Medulla oblongata (tissue), 1 donor: ENCODE results near the gene ACBD4.

Experiments
- DNase-seq: peaks from one replicate; pipeline ENCODE4 v3.0.0-alpha.2; 2015; ENCODE audit errors: extremely low spot score

ACBD4 gene, protein sequence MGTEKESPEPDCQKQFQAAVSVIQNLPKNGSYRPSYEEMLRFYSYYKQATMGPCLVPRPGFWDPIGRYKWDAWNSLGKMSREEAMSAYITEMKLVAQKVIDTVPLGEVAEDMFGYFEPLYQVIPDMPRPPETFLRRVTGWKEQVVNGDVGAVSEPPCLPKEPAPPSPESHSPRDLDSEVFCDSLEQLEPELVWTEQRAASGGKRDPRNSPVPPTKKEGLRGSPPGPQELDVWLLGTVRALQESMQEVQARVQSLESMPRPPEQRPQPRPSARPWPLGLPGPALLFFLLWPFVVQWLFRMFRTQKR

GRCh38 chr17:45135192-45135977, at the start of gene ACBD4:
Gene ACBD4, plus strand, starts transcription at chr17:45135687. Its CDS starts 458 bp downstream, at chr17:45136145.
- DNase-seq = peak; percentile 98

- peak; percentile 77 for DNase-seq
Measured at GRCh38 chr17:45086391-45086790, 49.1 kb upstream of the ACBD4 start.

DNA sequence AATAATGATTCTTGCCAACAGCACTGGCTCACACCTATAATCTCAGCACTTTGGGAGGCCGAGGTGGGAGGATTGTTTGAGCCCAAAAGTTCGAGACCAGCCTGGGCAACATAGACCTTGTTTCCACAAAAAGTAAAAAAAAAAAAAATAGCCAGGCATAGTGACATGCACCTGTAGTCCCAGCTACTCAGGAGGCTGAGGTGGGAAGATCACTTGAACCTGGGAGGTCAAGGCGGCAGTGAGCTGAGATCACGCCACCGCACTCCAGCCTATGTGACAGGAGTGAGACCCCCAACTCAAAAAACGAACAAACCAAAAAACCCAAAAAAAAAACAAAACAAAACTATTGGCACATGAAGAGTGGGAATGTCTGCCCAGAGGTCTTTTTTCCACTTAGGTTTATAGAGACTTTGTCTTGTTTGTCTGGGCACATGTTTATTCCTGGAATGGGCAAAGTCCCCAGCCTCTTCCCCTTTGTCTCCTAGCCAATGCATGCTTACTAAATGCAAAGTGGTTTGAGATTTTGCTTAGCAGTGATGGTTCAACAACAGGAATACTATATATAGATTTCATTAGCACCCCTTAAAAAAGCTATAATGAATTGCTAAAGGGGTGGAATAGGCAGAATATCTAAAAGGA, 48.5 kb upstream of the ACBD4 start:
- peak; percentile 74 for DNase-seq

DNA sequence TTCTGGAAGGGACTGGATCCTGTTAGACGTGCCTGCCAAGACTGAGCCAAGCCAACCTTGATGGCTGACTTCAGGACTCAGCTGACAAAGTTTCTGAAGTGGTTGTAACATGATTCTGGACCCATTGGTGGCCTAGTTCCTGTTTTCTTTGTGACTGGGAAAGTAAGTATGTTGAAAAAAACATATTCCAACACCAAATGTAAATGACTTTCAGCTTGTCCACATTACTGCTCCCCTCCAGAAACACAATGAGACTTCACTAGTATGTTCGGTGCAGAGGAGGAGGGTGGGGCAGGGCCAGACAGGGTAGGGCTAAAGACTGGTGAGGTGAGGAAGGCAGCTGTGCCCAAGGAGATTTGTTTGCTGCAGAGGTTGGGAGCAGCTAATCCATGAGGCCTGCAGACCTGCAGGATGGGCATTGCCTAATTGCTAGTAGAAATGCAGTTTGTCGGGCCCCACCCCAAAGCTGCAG, 47.9 kb upstream of the ACBD4 start:
- peak; percentile 64 for DNase-seq

- DNase-seq = no peak
Measured at GRCh38 chr17:45087978-45088377, 47.5 kb upstream of the ACBD4 start.

- DNase-seq = no peak
Measured at GRCh38 chr17:45088741-45089140, 46.7 kb upstream of the ACBD4 start.

DNA sequence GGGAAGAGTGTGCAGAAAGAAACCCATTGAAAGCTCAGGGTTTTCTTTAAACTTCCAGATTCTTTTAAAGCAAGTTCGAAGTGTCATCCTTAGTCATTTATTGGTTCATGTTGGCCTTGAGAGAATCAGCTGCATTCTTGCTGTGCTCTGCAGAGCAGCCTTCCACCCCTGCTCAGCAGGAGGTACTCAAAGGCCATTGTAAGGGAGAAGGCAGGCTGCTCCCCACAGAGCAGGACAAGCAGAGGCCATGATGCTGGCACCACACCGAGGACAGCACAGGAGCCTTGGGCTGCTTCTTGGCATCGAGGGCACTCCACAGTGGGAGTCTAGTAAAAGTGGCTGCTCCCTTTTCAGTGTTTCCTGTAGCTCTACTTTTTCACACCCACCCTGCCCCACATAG, 44.8 kb upstream of the ACBD4 start:
- no peak for DNase-seq

DNA sequence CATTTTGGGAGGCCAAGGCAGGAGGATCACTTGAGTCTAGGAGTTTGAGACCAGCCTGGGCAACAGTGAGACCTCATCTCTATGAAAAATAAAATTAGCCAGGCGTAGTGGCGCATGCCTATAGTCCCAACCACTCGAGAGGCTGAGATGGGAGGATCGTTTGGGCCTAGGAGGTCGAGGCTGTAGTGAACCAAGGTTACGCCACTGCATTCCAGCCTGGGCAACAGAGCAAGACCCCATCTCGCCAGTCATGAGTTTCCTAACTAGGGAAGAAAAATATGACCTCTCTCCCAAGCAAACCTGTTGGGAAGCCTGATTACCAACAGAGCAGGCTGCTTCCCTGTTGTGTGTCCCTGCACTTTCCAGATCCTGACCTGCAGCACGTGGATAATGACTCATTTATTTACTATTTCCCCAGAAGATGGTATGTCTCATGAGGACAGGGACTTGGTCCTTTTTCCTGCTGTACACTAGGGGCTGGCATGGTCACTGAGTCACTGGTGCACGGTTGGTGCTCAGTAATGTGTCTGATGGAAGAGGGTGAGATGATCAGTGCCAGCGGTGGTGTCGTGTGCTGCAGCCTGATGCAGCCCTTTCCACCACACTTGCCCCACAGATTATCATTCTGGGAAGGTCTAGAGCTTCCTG, 43.6 kb upstream of the ACBD4 start:
- DNase-seq = no peak

- peak; percentile 98 for DNase-seq
Measured at GRCh38 chr17:45092911-45093430, 42.5 kb upstream of the ACBD4 start.

- DNase-seq = no peak
Measured at GRCh38 chr17:45093444-45094110, 41.9 kb upstream of the ACBD4 start.

- DNase-seq = peak; percentile 56
Measured at GRCh38 chr17:45096141-45096540, 39.3 kb upstream of the ACBD4 start.

GRCh38 chr17:45096926-45097325, 38.6 kb upstream of the ACBD4 start:
- DNase-seq = no peak

DNA sequence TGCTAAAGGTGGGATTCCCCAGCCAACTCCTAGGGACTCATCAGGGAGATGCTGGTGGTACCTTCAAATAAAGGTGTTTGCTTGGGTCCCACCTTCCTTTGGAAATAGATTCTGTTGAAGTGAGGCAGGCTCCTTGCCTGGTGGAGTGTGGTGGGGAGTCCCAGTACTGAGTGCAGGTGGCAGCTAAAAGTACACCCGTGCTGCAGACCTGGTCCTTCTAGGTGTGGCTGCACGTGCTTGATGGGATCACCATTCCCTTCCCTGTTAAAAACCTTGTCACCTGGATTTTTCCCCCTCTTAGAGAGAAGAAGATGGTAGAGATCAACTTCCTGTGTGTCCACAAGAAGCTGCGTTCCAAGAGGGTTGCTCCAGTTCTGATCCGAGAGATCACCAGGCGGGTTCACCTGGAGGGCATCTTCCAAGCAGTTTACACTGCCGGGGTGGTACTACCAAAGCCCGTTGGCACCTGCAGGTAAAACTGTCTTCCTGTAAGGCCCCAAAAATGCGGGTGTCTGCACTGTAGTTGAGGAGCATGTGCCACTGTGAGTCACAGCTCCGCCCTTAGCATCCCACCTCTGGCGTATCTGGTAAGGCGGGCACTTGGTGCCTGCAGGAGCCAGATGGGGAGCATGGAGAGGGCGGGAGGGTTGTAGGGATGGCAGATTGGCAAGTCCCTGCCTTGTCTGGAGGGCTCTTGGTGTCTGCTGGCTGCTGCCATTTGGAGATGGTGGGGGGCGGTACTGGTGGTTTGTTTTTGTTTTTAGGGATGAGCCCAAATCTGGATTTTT, 37.2 kb upstream of the ACBD4 start:
- no peak for DNase-seq

- peak; percentile 94 for DNase-seq
Measured at GRCh38 chr17:45098869-45099616, 36.4 kb upstream of the ACBD4 start.

GRCh38 chr17:45101546-45101882, 34.0 kb upstream of the ACBD4 start:
- no peak for DNase-seq

DNA sequence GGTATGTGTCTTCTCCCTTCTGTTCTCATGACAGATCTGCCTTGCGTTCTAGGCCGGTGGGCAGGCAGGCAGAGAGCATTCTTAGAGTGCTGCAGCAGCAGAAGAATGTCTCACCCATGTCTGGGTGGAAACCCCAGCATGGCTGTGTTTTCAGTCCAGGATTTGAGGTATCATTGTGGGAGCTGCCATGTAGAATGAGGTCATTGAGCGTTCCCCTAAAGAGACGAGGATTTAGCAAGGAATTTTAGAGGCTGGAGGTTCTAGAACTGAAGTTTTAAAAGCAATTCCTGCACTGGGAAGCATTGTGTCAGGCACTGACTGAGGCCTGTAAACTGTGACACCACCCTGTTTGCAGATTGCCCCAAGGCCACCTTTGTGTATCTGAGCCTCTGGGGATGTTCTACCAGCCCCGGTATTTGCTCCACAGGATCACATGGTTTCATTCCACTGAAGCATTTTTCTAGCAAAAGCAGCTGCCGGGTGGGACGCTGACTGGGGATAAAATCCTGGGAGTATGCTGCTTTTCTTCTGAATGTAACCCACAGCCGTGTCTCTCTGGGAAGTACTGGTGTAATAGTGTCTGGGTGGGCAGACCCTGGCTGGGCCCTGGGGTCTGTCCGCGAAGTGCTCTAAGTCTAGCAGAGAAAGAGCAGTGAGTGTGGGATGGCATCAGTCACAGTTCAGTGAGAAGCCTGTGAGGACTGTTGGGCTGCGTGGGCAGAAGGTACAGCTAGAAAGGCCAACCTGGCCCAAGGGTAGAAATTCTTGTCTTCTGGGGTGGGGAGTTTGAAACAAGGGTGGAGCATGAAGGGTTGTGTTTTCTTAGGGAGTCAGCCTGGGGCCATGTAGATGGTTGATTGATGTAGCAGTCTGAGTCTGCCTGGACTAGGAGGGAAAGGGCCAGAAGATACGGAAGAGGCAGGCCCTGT, 33.3 kb upstream of the ACBD4 start:
- no peak for DNase-seq

- DNase-seq = no peak
Measured at GRCh38 chr17:45102856-45103255, 32.6 kb upstream of the ACBD4 start.

- DNase-seq = no peak
Measured at GRCh38 chr17:45103269-45103795, 32.2 kb upstream of the ACBD4 start.
